ENCODE data around the gene RAB6B.

DNA sequence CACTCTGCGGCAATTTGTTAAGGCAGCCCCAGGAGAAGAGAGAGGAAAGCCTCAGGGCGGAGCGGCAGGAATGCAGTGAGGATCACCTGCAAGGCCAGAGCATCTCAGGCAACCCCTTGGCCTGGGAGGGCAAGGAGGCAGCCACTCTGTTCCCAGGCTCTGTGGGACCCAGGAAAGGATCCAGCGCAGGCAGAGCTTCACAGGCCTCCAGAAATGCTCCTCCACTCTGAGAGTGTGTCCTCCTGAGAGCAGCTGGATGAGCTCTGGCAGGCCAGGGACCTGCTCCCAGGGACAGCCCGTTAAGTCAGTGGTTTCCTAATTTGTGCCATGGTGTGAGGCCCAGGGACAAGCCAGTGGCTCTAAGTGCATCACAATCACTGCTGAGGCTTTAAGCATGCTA is 35.2 kb downstream of the RAB6B start:
- TF ChIP-seq POLR2AphosphoS5 (IDR thresholded peaks at IDR 0.05) (no peak), POLR2A (IDR thresholded peaks at IDR 0.05) (no peak)

Measured in breast epithelium (tissue), 3 donors.